ENCODE measurements around the gene ANKDD1B. TPM values are rescaled to one million over a fixed set of nuclear protein-coding genes. Genes with fewer than 3 reads are reported as not detected.

Gene ANKDD1B
- total and polyA plus RNA-seq, 2 of the 8 experiments (the other 6 are each of a cell fraction or from before 2014, with no cell fraction given) = 0.08 to 0.22 TPM

GRCh38 chr5:75710637-75711036 is 99.4 kb downstream of the ANKDD1B start (continued):
- TF ChIP-seq FOSL1 (IDR thresholded peaks at IDR 0.05; ENCODE audit: insufficient read depth, low read depth, low read length) (no peak), E2F6 (IDR thresholded peaks at IDR 0.05) (no peak), MAFK (IDR thresholded peaks at IDR 0.05; ENCODE audit: low read depth, low read length) (no peak), BCL11A (IDR thresholded peaks at IDR 0.05; ENCODE audit: low read depth in 2 of 2, low read length in 2 of 2) (no peak), JUND (IDR thresholded peaks at IDR 0.05; ENCODE audit: low read length) (no peak)

Measured in H1 (cell line).